Neural cell (in vitro differentiated cells): ENCODE results near the gene TOX2. TPM values are rescaled to one million over a fixed set of nuclear protein-coding genes. Genes with fewer than 3 reads are reported as not detected.

Experiments used
- H2AFZ ChIP-seq: fragments of 200-600, 300-800 bp; sonication (generic), shearing (Covaris generic); 2 replicates; pipeline ENCODE4 v1.6.0; 2014; ENCODE audit warnings: low read depth, mild to moderate bottlenecking, antibody characterized with exemption, low read length, moderate library complexity
- H3F3A ChIP-seq: fragments of 200-600 bp; shearing (Covaris generic); 2 replicates; pipeline ENCODE4 v1.6.1; 2016; ENCODE audit warnings: mild to moderate bottlenecking, moderate library complexity, mixed read lengths, antibody characterized with exemption, low read length; ENCODE audit not compliant: insufficient read depth, poor library complexity, severe bottlenecking
- H3K27ac ChIP-seq: fragments of 200-600, 300-800 bp; sonication (generic), shearing (Covaris generic); 2 replicates; pipeline ENCODE4 v1.5.1; 2014; ENCODE audit warnings: mild to moderate bottlenecking, low read length, moderate library complexity
- H3K27me3 ChIP-seq: fragments of 300-800, 200-600 bp; sonication (generic), shearing (Covaris generic); 2 replicates; pipeline ENCODE4 v1.6.0; 2014; ENCODE audit warnings: mild to moderate bottlenecking, low read depth, low read length, moderate library complexity; ENCODE audit not compliant: insufficient read depth
- H3K36me3 ChIP-seq: fragments of 300-800, 200-600 bp; sonication (generic), shearing (Covaris generic); 2 replicates; pipeline ENCODE4 v1.5.1; 2014; ENCODE audit warnings: mild to moderate bottlenecking, antibody characterized with exemption, low read length, moderate library complexity; ENCODE audit not compliant: insufficient read depth
- H3K4me2 ChIP-seq: fragments of 300-800, 200-600 bp; sonication (generic), shearing (Covaris generic); 2 replicates; pipeline ENCODE4 v1.6.0; 2014; ENCODE audit warnings: mild to moderate bottlenecking, low read length
- H3K4me3 ChIP-seq: fragments of 300-800, 200-600 bp; sonication (generic), shearing (Covaris generic); 2 replicates; pipeline ENCODE4 v1.5.1; 2014; ENCODE audit warnings: mild to moderate bottlenecking, low read length, moderate library complexity
- H3K79me2 ChIP-seq: fragments of 200-600 bp; shearing (Covaris generic); replicated peaks from 2 replicates; pipeline ENCODE4 v1.6.0; 2014; ENCODE audit warnings: mild to moderate bottlenecking, low read length, moderate library complexity; ENCODE audit not compliant: insufficient read depth
- H3K9ac ChIP-seq: fragments of 300-800, 200-600 bp; sonication (generic), shearing (Covaris generic); 2 replicates; pipeline ENCODE4 v1.6.1; 2016; ENCODE audit warnings: mild to moderate bottlenecking, low read length, mixed read lengths
- H3K9me2 ChIP-seq: fragments of 200-600 bp; shearing (Covaris generic); 2 replicates; pipeline ENCODE4 v1.6.1; 2016; ENCODE audit warnings: mild to moderate bottlenecking, low read length, mixed read lengths; ENCODE audit not compliant: insufficient read depth
- H3K9me3 ChIP-seq: fragments of 200-600, 300-800 bp; sonication (generic), shearing (Covaris generic); 2 replicates; pipeline ENCODE4 v1.6.1; 2016; ENCODE audit warnings: mild to moderate bottlenecking, mixed run types, low read length, moderate library complexity, mixed read lengths
- H4K20me1 ChIP-seq: fragments of 200-600 bp; shearing (Covaris generic); 2 replicates; pipeline ENCODE4 v1.6.1; 2016; ENCODE audit warnings: mild to moderate bottlenecking, mixed run types; ENCODE audit not compliant: insufficient read depth
- EP300 ChIP-seq: fragments of 450-650 bp; conservative IDR thresholded peaks from 2 replicates; pipeline ENCODE4 v1.6.1; 2014; ENCODE audit warnings: antibody characterized with exemption, mild to moderate bottlenecking, moderate library complexity; ENCODE audit not compliant: poor library complexity, severe bottlenecking
- EZH2 ChIP-seq: fragments of 200-600, 300-800 bp; shearing (Covaris generic), sonication (generic); IDR thresholded peaks from 2 replicates; pipeline ENCODE4 v1.6.1; 2014; ENCODE audit warnings: antibody characterized with exemption, low read length, borderline replicate concordance, mild to moderate bottlenecking; ENCODE audit not compliant: insufficient read depth, poor library complexity, severe bottlenecking
- MXI1 ChIP-seq: fragments of 450-650 bp; conservative IDR thresholded peaks from 2 replicates; pipeline ENCODE4 v1.6.1; 2014; ENCODE audit warnings: antibody characterized with exemption, mild to moderate bottlenecking; ENCODE audit not compliant: poor library complexity, severe bottlenecking
- POLR2AphosphoS5 ChIP-seq: IDR thresholded peaks from 2 replicates; pipeline ENCODE4 v1.6.1; 2012
- RAD21 ChIP-seq: fragments of 450-650 bp; conservative IDR thresholded peaks from 2 replicates; pipeline ENCODE4 v1.6.1; 2014; ENCODE audit warnings: antibody characterized with exemption, mild to moderate bottlenecking, moderate library complexity
- REST ChIP-seq: IDR thresholded peaks from 2 replicates; pipeline ENCODE4 v1.6.1; 2012; ENCODE audit warnings: borderline replicate concordance
- SMC3 ChIP-seq: fragments of 450-650 bp; conservative IDR thresholded peaks from 2 replicates; pipeline ENCODE4 v1.6.1; 2014; ENCODE audit warnings: antibody characterized with exemption, mild to moderate bottlenecking, moderate library complexity; ENCODE audit not compliant: poor library complexity
- TAF1 ChIP-seq: IDR thresholded peaks from 2 replicates; pipeline ENCODE4 v1.6.1; 2012; ENCODE audit warnings: low read depth
- polyA plus RNA-seq: library from polyadenylated mRNA; depleted of rRNA; stranded (reverse); fragments of >200 nt; gene quantifications from 2 replicates; pipeline ENCODE4 v1.2.3, GENCODE V29; 2014
- TF ChIP-seq, protein P1 (sequence below): fragments of 450-650 bp; IDR thresholded peaks from 2 replicates; pipeline ENCODE4 v1.5.1; 2014; ENCODE audit warnings: antibody characterized with exemption, mild to moderate bottlenecking, moderate library complexity; ENCODE audit not compliant: poor library complexity, severe bottlenecking

The TOX2 gene
- polyA plus RNA-seq, 1 donor from 2014 or later = 0.89 TPM

- no peaks in the 10 kb centered on the region for H3F3A ChIP-seq
- H3K4me2 ChIP-seq = no peak overlapping the region
- no peak overlapping the region for H3K27ac ChIP-seq
- H3K79me2 ChIP-seq = no peaks in the 10 kb centered on the region
- no peak overlapping the region for H3K4me3 ChIP-seq
- no peaks in the 10 kb centered on the region for H4K20me1 ChIP-seq
- no peaks in the 10 kb centered on the region for H3K36me3 ChIP-seq
- H3K9ac ChIP-seq = no peak overlapping the region
- no peak overlapping the region for H2AFZ ChIP-seq
- no peaks in the 10 kb centered on the region for H3K27me3 ChIP-seq
- TF ChIP-seq POLR2AphosphoS5 = no peak
- no peak for TF ChIP-seq SMC3
- TF ChIP-seq RAD21 = no peak
- no peak for TF ChIP-seq REST
- TF ChIP-seq TAF1 = no peak
- TF ChIP-seq, protein P1, sequence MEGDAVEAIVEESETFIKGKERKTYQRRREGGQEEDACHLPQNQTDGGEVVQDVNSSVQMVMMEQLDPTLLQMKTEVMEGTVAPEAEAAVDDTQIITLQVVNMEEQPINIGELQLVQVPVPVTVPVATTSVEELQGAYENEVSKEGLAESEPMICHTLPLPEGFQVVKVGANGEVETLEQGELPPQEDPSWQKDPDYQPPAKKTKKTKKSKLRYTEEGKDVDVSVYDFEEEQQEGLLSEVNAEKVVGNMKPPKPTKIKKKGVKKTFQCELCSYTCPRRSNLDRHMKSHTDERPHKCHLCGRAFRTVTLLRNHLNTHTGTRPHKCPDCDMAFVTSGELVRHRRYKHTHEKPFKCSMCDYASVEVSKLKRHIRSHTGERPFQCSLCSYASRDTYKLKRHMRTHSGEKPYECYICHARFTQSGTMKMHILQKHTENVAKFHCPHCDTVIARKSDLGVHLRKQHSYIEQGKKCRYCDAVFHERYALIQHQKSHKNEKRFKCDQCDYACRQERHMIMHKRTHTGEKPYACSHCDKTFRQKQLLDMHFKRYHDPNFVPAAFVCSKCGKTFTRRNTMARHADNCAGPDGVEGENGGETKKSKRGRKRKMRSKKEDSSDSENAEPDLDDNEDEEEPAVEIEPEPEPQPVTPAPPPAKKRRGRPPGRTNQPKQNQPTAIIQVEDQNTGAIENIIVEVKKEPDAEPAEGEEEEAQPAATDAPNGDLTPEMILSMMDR = no peak
- no peak for TF ChIP-seq EZH2
- TF ChIP-seq MXI1 = no peak
- TF ChIP-seq EP300 = no peak
- H3K9me3 ChIP-seq = no peaks in the 10 kb centered on the region
- H3K9me2 ChIP-seq = no peaks in the 10 kb centered on the region
Measured at GRCh38 chr20:43901296-43901695, 13.4 kb upstream of the TOX2 start.

DNA sequence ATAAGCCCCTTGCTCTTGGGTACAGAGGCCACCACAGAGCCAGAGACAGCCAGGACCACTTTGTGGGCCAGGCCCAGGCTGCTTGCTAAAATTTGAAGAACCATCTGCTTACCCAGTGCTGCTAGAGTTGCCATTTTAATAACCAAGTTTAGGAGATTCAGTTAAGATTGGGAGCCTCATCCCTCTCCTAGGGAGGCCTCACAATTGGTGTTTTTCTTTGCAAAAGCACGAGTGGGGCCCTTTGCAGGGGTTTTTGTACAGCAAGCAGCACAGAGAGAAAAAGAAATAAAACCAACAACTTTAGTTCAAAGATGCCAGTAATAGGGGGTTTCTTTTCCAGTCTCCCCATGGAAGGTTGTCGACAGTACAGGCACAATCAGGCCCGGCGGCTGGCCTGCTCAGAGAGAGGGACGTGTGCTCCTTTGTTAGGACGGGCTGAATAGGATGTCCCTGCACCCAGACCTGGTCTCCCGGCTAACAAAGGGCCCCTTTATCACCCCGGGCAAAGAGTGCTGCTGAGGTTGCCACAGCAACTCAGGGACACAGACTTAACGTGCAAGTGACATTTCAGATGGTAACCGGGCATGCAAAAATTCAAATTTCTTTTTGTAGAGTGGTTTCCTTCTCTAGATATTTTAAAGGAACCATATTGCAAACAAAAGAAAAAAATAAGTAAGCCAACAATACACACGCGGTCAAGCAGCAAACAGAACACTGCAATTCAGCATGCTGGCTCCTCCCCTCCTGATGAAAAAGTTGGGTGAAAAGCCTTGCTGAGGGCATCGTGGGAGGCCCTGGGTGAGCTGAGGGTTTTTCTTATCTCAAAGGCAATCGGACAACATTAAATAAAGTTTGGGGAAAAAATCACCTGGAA, 10.5 kb upstream of the TOX2 start:
- TF ChIP-seq TAF1 = no peak
- no peak for TF ChIP-seq EZH2
- TF ChIP-seq REST = no peak
- TF ChIP-seq POLR2AphosphoS5 = no peak
- TF ChIP-seq, protein P1 = no peak
- TF ChIP-seq EP300 = no peak
- TF ChIP-seq RAD21 = no peak
- no peak for TF ChIP-seq SMC3
- TF ChIP-seq MXI1 = no peak
- no peaks in the 10 kb centered on the region for H3F3A ChIP-seq
- H3K9me2 ChIP-seq = no peaks in the 10 kb centered on the region
- H3K4me2 ChIP-seq = no peak overlapping the region
- no peak overlapping the region for H2AFZ ChIP-seq
- no peak overlapping the region for H3K4me3 ChIP-seq
- H3K9ac ChIP-seq = no peak overlapping the region
- no peak overlapping the region for H3K27ac ChIP-seq
- H3K79me2 ChIP-seq = no peaks in the 10 kb centered on the region
- no peaks in the 10 kb centered on the region for H3K36me3 ChIP-seq
- no peaks in the 10 kb centered on the region for H3K9me3 ChIP-seq
- H3K27me3 ChIP-seq = no peaks in the 10 kb centered on the region
- no peaks in the 10 kb centered on the region for H4K20me1 ChIP-seq
